ENCODE data around the gene RASSF3. TPM values are rescaled to one million over a fixed set of nuclear protein-coding genes. Genes with fewer than 3 reads are reported as not detected.

RASSF3 gene
- total RNA-seq, 2 donors from 2014 or later, result 13.5 to 21.3 TPM

GRCh38 chr12:64706306-64706705 lies 96.0 kb downstream of the RASSF3 start:
- no peaks in the 10 kb centered on the region for H3K9me3 ChIP-seq
- intact Hi-C loops (cut with DNase I), result no loop called here
- no peaks in the 10 kb centered on the region for H3K4me1 ChIP-seq
- H3K27ac ChIP-seq, result no peak overlapping the region
- TF ChIP-seq POLR2A (IDR thresholded peaks at IDR 0.05), result no peak
- TF ChIP-seq, protein P1, sequence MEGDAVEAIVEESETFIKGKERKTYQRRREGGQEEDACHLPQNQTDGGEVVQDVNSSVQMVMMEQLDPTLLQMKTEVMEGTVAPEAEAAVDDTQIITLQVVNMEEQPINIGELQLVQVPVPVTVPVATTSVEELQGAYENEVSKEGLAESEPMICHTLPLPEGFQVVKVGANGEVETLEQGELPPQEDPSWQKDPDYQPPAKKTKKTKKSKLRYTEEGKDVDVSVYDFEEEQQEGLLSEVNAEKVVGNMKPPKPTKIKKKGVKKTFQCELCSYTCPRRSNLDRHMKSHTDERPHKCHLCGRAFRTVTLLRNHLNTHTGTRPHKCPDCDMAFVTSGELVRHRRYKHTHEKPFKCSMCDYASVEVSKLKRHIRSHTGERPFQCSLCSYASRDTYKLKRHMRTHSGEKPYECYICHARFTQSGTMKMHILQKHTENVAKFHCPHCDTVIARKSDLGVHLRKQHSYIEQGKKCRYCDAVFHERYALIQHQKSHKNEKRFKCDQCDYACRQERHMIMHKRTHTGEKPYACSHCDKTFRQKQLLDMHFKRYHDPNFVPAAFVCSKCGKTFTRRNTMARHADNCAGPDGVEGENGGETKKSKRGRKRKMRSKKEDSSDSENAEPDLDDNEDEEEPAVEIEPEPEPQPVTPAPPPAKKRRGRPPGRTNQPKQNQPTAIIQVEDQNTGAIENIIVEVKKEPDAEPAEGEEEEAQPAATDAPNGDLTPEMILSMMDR (IDR thresholded peaks at IDR 0.05), result no peak
- no peaks in the 10 kb centered on the region for H3K27me3 ChIP-seq
- DNase-seq (no peak), ATAC-seq (no peak)
- H3K4me3 ChIP-seq, result no peak overlapping the region
- no peaks in the 10 kb centered on the region for H3K36me3 ChIP-seq (replicated peaks in 1 of 2; ENCODE audit: insufficient read depth in 1 of 2, low read depth in 2 of 2)
- WGBS, 2 donors, result 53 to 64% methylated on average over 2 to 3 of the region's 3 CpGs

DNA sequence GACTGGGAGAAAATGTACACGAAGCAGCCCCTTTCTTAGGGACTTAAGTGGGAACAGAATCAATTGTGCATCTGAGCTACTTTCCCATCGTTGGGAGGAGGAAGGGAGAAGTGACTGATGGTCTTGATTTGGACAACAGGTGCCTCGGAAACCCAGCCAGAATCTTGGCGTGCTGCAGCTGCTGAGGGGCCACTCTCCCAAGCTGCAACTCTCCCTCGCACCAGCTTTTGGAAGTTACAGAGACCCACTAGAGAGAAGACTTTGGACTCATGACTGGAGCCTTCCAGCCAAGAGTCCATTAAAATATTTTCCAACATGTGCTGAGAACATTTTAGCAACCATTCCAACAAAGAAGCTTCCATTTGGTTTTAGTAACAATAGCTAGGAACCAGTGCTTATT lies 96.6 kb downstream of the RASSF3 start:
- DNase-seq, result no peak
- TF ChIP-seq, protein P1 (IDR thresholded peaks at IDR 0.05), result no peak
- intact Hi-C loops (cut with DNase I), result no loop called here
- Histone ChIP-seq H3K4me1 (no peaks in the 10 kb centered on the region), H3K9me3 (no peaks in the 10 kb centered on the region), H3K27me3 (no peaks in the 10 kb centered on the region), H3K4me3 (no peak overlapping the region), H3K36me3 (replicated peaks in 1 of 2; ENCODE audit: insufficient read depth in 1 of 2, low read depth in 2 of 2) (no peaks in the 10 kb centered on the region), H3K27ac (no peak overlapping the region)
- WGBS, 2 donors, result 82 to 83% methylated on average over 5 of the region's 5 CpGs
- no peak for ATAC-seq

DNA sequence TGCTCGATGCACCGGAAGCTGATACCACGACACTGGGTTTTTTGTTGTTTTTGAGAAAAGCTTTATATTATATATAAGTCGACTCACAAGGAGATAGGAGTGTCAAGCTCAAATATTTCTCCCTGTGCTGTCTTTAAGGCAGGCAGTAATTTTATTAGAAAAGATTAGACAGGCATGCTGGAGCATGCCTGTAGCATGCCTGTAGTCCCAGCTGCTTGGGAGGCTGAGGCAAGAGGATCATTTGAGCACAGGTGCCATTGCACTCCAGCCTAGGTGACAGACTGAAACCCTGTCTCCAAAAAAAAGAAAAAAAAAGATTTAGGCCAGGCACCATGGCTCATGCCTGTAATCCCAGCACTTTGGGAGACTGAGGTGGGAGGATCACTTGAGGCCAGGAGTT lies 97.1 kb downstream of the RASSF3 start:
- ATAC-seq (no peak), DNase-seq (no peak)
- Histone ChIP-seq H3K9me3 (no peaks in the 10 kb centered on the region), H3K36me3 (replicated peaks in 1 of 2; ENCODE audit: insufficient read depth in 1 of 2, low read depth in 2 of 2) (no peaks in the 10 kb centered on the region), H3K4me3 (no peak overlapping the region), H3K27me3 (no peaks in the 10 kb centered on the region), H3K27ac (no peak overlapping the region), H3K4me1 (no peaks in the 10 kb centered on the region)
- WGBS, 2 donors, result 95 to 96% methylated on average over 4 of the region's 4 CpGs
- intact Hi-C loops (cut with DNase I), result no loop called here
- TF ChIP-seq, protein P1 (IDR thresholded peaks at IDR 0.05), result no peak
- no peak for TF ChIP-seq POLR2A (IDR thresholded peaks at IDR 0.05)

- TF ChIP-seq, protein P1 (IDR thresholded peaks at IDR 0.05), result no peak
- no peak for TF ChIP-seq POLR2A (IDR thresholded peaks at IDR 0.05)
- WGBS, 2 donors, result 94 to 95% methylated on average over 2 of the region's 2 CpGs
- H3K36me3 ChIP-seq (replicated peaks in 1 of 2; ENCODE audit: insufficient read depth in 1 of 2, low read depth in 2 of 2), result no peaks in the 10 kb centered on the region
These were observed 97.6 kb downstream of the RASSF3 start for GRCh38 chr12:64707926-64708325.

GRCh38 chr12:64709429-64709828 lies 99.1 kb downstream of the RASSF3 start:
- no peak overlapping the region for H3K4me3 ChIP-seq
- H3K27me3 ChIP-seq, result no peaks in the 10 kb centered on the region
- WGBS, 2 donors, result 92 to 100% methylated on average over 2 of the region's 2 CpGs

More at GRCh38 chr12:64707926-64708325, 97.6 kb downstream of the RASSF3 start:
- Histone ChIP-seq H3K27ac (no peak overlapping the region), H3K4me1 (no peaks in the 10 kb centered on the region), H3K9me3 (no peaks in the 10 kb centered on the region), H3K27me3 (no peaks in the 10 kb centered on the region), H3K4me3 (no peak overlapping the region)
- DNase-seq (no peak), ATAC-seq (no peak)
- intact Hi-C loops (cut with DNase I), result no loop called here

More at GRCh38 chr12:64709429-64709828, 99.1 kb downstream of the RASSF3 start:
- no peaks in the 10 kb centered on the region for H3K36me3 ChIP-seq (replicated peaks in 1 of 2; ENCODE audit: insufficient read depth in 1 of 2, low read depth in 2 of 2)
- H3K27ac ChIP-seq, result no peak overlapping the region
- DNase-seq (no peak), ATAC-seq (no peak)
- H3K4me1 ChIP-seq, result no peaks in the 10 kb centered on the region
- TF ChIP-seq POLR2A (IDR thresholded peaks at IDR 0.05), result no peak
- TF ChIP-seq, protein P1 (IDR thresholded peaks at IDR 0.05), result no peak
- intact Hi-C loops (cut with DNase I), result no loop called here
- no peaks in the 10 kb centered on the region for H3K9me3 ChIP-seq

Data from body of pancreas (tissue), 4 donors.